Ovary (tissue), 3 donors: ENCODE data around the gene UQCR11.

Experiments
- EP300 ChIP-seq: sonication (generic); formaldehyde crosslinking; IDR thresholded peaks from one replicate; pipeline ENCODE4 v1.6.1; 2017; ENCODE audit warnings: antibody characterized with exemption
- POLR2A ChIP-seq: fragments of 450-650 bp; IDR thresholded peaks from one replicate; pipeline ENCODE4 v1.6.1; 2017; ENCODE audit warnings: antibody characterized with exemption, mild to moderate bottlenecking, moderate library complexity
- TF ChIP-seq, protein P1 (sequence below), 3 donors: fragments of 450-650 bp in 2 of 3; fragments of 200-600 bp in 1 of 3; IDR thresholded peaks; one replicate each; pipeline versions ENCODE4 v1.5.1 to v1.8.0; 2016 to 2022; ENCODE audit warnings: antibody characterized with exemption in 3 of 3, mild to moderate bottlenecking in 1 of 3
- donor health status: DM: no; HTN: no; CAD: no.

DNA sequence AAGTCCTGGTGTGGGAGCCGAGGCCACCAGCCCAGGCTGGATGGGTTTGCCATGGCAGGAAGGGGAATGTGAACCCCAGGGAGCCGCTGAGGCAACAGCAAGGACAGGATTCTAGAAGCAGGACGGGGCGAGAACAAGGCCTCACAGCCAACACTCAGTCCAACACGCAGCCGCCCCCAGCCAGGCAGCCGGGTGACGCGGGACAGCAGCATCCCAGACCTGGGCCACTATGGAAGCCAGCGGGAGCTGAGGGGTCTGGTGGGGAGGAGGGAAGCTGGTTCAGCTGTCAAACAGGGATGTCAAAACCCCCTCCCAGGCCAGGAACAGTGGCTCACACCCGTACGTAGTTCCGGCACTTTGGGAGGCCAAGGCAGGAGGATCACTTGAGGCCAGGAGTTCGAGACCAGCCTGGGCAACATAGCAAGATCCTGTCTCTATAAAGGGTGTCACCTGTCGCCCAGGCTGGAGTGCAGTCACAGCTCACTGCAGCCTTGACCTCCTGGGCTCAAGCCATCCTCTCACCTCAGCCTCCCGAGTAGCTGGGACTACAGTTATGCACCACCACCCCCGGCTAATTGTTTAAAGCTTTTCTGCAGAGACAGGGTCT lies 43.9 kb downstream of the UQCR11 start:
- TF ChIP-seq EP300 (no peak), POLR2A (no peak)
- TF ChIP-seq, protein P1, sequence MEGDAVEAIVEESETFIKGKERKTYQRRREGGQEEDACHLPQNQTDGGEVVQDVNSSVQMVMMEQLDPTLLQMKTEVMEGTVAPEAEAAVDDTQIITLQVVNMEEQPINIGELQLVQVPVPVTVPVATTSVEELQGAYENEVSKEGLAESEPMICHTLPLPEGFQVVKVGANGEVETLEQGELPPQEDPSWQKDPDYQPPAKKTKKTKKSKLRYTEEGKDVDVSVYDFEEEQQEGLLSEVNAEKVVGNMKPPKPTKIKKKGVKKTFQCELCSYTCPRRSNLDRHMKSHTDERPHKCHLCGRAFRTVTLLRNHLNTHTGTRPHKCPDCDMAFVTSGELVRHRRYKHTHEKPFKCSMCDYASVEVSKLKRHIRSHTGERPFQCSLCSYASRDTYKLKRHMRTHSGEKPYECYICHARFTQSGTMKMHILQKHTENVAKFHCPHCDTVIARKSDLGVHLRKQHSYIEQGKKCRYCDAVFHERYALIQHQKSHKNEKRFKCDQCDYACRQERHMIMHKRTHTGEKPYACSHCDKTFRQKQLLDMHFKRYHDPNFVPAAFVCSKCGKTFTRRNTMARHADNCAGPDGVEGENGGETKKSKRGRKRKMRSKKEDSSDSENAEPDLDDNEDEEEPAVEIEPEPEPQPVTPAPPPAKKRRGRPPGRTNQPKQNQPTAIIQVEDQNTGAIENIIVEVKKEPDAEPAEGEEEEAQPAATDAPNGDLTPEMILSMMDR (IDR thresholded peaks at IDR 0.05): no peak
